K562 (cell line): Measurements from ENCODE around the gene HEBP2. TPM values are rescaled to one million over a fixed set of nuclear protein-coding genes. Genes with fewer than 3 reads are reported as not detected.
A peak's percentile ranks its signal among the peaks of the same experiment; 100 is the strongest.
"Not testable (repeated sequence)": the region's sequence is repeated elsewhere in the genome, so short reads cannot be mapped to it uniquely, and the experiment has no call there.

Experiments used
- ATAC-seq: fragments of 200-7000 bp; cut with Tn5 transposase; 3 replicates; pipeline ENCODE4 v1.9.1; 2020; ENCODE audit warnings: moderate library complexity
- BruUV-seq: library from RNA; stranded (reverse); fragments of 400-500 nt; replicated peaks from 2 replicates; lab custom pipeline; 2021; lab: Mats Ljungman, UMichigan
- CTCF ChIA-PET: fragments of 300-600 bp; formaldehyde crosslinking; extraction: SDS; loops from one replicate; lab custom pipeline; 2021; ENCODE audit warnings: low intra/inter-chr PET ratio; lab: Yijun Ruan, JAX
- POLR2A ChIA-PET: fragments of 300-600, 350-650 bp; sonication (Branson Sonifier 250); formaldehyde crosslinking; extraction: SDS; loops from one replicate; lab custom pipeline; 2021; ENCODE audit warnings: antibody characterized with exemption, inconsistent platforms; lab: Yijun Ruan, JAX
- DNase-seq, 4 experiments: peaks; one replicate each; pipeline versions ENCODE4 v3.0.0 to v3.0.0-alpha.2; 2011 to 2018; ENCODE audit warnings: low spot score in 3 of 4, mixed read lengths in 3 of 4; ENCODE audit errors: extremely low read depth in 1 of 4
- FAIRE-seq: peaks from 2 replicates; lab custom pipeline; 2011; peaks lifted over from hg19 to GRCh38; lab: Jason Lieb, UNC
- H2AFZ ChIP-seq: 2 replicates; pipeline ENCODE4 v1.6.0; 2011; ENCODE audit warnings: low read depth, low read length, control low read depth, inconsistent platforms
- H3K27ac ChIP-seq: fragments of 200-600 bp; 3 replicates; pipeline ENCODE4 v1.8.0; 2011; ENCODE audit warnings: low read depth, mild to moderate bottlenecking, control low read depth, inconsistent platforms, low read length, moderate library complexity, mixed read lengths; ENCODE audit errors: extremely low read depth
- H3K27me3 ChIP-seq, 2 experiments: fragments of 300-600 bp in 1 of 2; 2 replicates in 1 of 2; 3 replicates in 1 of 2; pipeline versions ENCODE4 v1.6.0 to v1.8.0; 2011; ENCODE audit warnings: inconsistent platforms in 2 of 2, low read length in 2 of 2, mild to moderate bottlenecking in 1 of 2, mixed read lengths in 1 of 2, moderate library complexity in 1 of 2; ENCODE audit not compliant: control insufficient read depth in 2 of 2, insufficient read depth in 2 of 2
- H3K36me3 ChIP-seq: fragments of 300-600 bp; 3 replicates; pipeline ENCODE4 v1.8.0; 2011; ENCODE audit warnings: mild to moderate bottlenecking, low read length, inconsistent platforms; ENCODE audit not compliant: control insufficient read depth, insufficient read depth
- H3K4me1 ChIP-seq, 2 experiments: fragments of 200-600 bp in 1 of 2; replicated peaks in 1 of 2; 2 replicates in 1 of 2; 3 replicates in 1 of 2; pipeline versions ENCODE4 v1.5.1 to v1.8.0; 2011; ENCODE audit warnings: inconsistent platforms in 2 of 2, low read length in 2 of 2, mild to moderate bottlenecking in 1 of 2, mixed read lengths in 1 of 2, moderate library complexity in 1 of 2; ENCODE audit not compliant: control insufficient read depth in 2 of 2, insufficient read depth in 2 of 2
- H3K4me2 ChIP-seq: 2 replicates; pipeline ENCODE4 v1.6.1; 2011; ENCODE audit warnings: low read length, control low read depth, inconsistent platforms, mixed read lengths; ENCODE audit not compliant: insufficient read depth
- H3K4me3 ChIP-seq: fragments of 200-600 bp; sonication (generic), shearing (Covaris generic); 2 replicates; pipeline ENCODE4 v1.5.1; 2016; ENCODE audit warnings: control low read depth, inconsistent platforms
- H3K79me2 ChIP-seq: fragments of 200-600 bp; 3 replicates; pipeline ENCODE4 v1.8.0; 2011; ENCODE audit warnings: low read length, inconsistent platforms; ENCODE audit not compliant: control insufficient read depth, insufficient read depth
- H3K9ac ChIP-seq, 2 experiments: 2 replicates each; pipeline versions ENCODE4 v1.6.0 to v1.6.1; 2011; ENCODE audit warnings: low read depth in 2 of 2, low read length in 2 of 2, control low read depth in 1 of 2, inconsistent platforms in 1 of 2, mild to moderate bottlenecking in 1 of 2, mixed read lengths in 1 of 2; ENCODE audit not compliant: insufficient read depth in 1 of 2
- H3K9me1 ChIP-seq: one replicate; pipeline ENCODE4 v1.6.0; 2011; ENCODE audit warnings: inconsistent platforms, mild to moderate bottlenecking, low read length, moderate library complexity; ENCODE audit not compliant: control insufficient read depth, insufficient read depth
- H3K9me3 ChIP-seq: replicated peaks from 2 replicates; pipeline ENCODE4 v1.5.1; 2011; ENCODE audit warnings: low read depth, low read length, inconsistent platforms; ENCODE audit not compliant: control insufficient read depth, insufficient read depth
- H4K20me1 ChIP-seq: replicated peaks from 2 replicates; pipeline ENCODE4 v1.6.1; 2011; ENCODE audit warnings: low read length, inconsistent platforms, mixed read lengths; ENCODE audit not compliant: control insufficient read depth, insufficient read depth
- BRD9 ChIP-seq: fragments of 450-650 bp; IDR thresholded peaks from 2 replicates; pipeline ENCODE4 v1.6.1; 2018; ENCODE audit warnings: low read depth; ENCODE audit not compliant: partially characterized antibody
- HDAC3 ChIP-seq: fragments of 450-650 bp; IDR thresholded peaks from 2 replicates; pipeline ENCODE4 v1.6.1; 2018; ENCODE audit warnings: borderline replicate concordance, mild to moderate bottlenecking, moderate library complexity; ENCODE audit not compliant: partially characterized antibody
- MTA2 ChIP-seq: fragments of 450-650 bp; IDR thresholded peaks from 2 replicates; pipeline ENCODE4 v1.6.1; 2016; ENCODE audit warnings: low read depth
- MYC ChIP-seq, 2 experiments: fragments of 250-450 bp in 1 of 2; sonication (Bioruptor Pico) in 1 of 2; IDR thresholded peaks; 2 replicates each; pipeline versions ENCODE4 v1.5.1 to v1.6.1; 2012 to 2021; ENCODE audit warnings: low read depth in 2 of 2, borderline replicate concordance in 1 of 2, improper control_type of control experiment in 1 of 2, low read length in 1 of 2, mild to moderate bottlenecking in 1 of 2, moderate library complexity in 1 of 2
- SNRNP70 ChIP-seq: fragments of 200-400 bp; formaldehyde crosslinking; optimal IDR thresholded peaks from 2 replicates; pipeline ENCODE3; 2017; ENCODE audit warnings: low read depth, low read length
- ZNF140 ChIP-seq: fragments of 250-450 bp; sonication (Bioruptor Pico); IDR thresholded peaks from 2 replicates; pipeline ENCODE4 v1.8.0; 2021; ENCODE audit warnings: moderate library complexity, mild to moderate bottlenecking, inconsistent platforms
- ZNF165 ChIP-seq: fragments of 250-450 bp; sonication (Bioruptor Pico); IDR thresholded peaks from 2 replicates; pipeline ENCODE4 v1.4.0; 2020; ENCODE audit warnings: borderline replicate concordance
- ZNF717 ChIP-seq: fragments of 250-450 bp; sonication (Bioruptor Pico); IDR thresholded peaks from 2 replicates; pipeline ENCODE4 v1.5.0; 2021
- WGBS: fragments of 100-300 bp; shearing (Covaris generic); methylation state at CpG from one replicate; pipeline ENCODE4 v1.1.6; 2016; ENCODE audit warnings: low coverage, mixed read lengths; ENCODE audit not compliant: insufficient coverage; ENCODE audit errors: missing lambda C conversion rate; 5-methylcytosine and 5-hydroxymethylcytosine counted together
- in situ Hi-C: fragments of 300-500 bp; cut with MboI; formaldehyde crosslinking; loops from 4 replicates; pipeline ENCODE4 v1.15.0; 2018; ENCODE audit warnings: inconsistent platforms, mixed read lengths
- intact Hi-C: fragments of 100-400 bp; cut with micrococcal nuclease; formaldehyde crosslinking; loops from 2 replicates; pipeline ENCODE4 v1.14.2; 2022
- polyA plus RNA-seq, 8 experiments: library from polyadenylated mRNA; depleted of rRNA in 4 of 8; stranded (reverse) in 5 of 8; unstranded in 3 of 8; fragments of >200 nt; fragmentation: Nextera tagmentation in 2 of 8; fragmentation: Illumina TruSeq in 1 of 8; extraction: Ambion mirVana in 2 of 8; extraction: Trizol in 1 of 8; gene quantifications; 2 replicates each; pipeline versions ENCODE4 v1.2.1 to v1.2.3, GENCODE V29; 2011 to 2014; ENCODE audit warnings: inconsistent platforms in 1 of 8, missing spikeins in 1 of 8
- total RNA-seq, 7 experiments: library from RNA; depleted of rRNA in 6 of 7; stranded (reverse); fragments of >200 nt in 6 of 7; fragmentation: Illumina TruSeq in 2 of 7; extraction: Trizol in 2 of 7; gene quantifications; 2 replicates each; pipeline versions ENCODE4 v1.2.1 to v1.2.3, GENCODE V29; 2011 to 2021; ENCODE audit warnings: low replicate concordance in 1 of 7
- TF ChIP-seq, protein P1 (sequence below): fragments of 200-400 bp; formaldehyde crosslinking; IDR thresholded peaks from 2 replicates; pipeline ENCODE4 v1.6.1; 2017; ENCODE audit warnings: mild to moderate bottlenecking, low read depth, low read length, moderate library complexity

HEBP2 gene
- total and polyA plus RNA-seq, 9 of the 15 experiments (the other 6 are each of a cell fraction or from before 2014, with no cell fraction given) = 8.5 to 63.7 (median 36.9) TPM

DNA sequence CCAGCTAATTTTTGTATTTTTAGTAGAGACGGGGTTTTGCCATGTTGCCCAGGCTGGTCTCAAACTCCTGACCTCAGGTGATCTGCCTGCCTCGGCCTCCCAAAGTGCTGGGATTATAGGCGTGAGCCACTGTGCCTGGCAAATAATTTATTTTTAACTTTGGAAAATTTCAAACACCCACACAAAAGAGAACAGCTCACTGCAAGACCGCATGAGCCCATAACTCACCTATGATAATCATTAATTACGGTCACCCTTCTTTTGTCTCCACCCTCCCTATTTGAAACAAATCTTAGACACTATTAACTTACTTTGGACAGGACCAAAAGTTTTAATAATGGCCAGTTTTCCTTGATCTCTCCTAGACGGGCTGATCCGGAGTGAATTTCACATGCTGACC, 21.2 kb downstream of the HEBP2 start:
- 3% methylated on average over 7 of the region's 7 CpGs for WGBS
- CTCF ChIA-PET, H3K79me2 ChIP-seq, H3K27ac ChIP-seq, DNase-seq, H3K4me3 ChIP-seq, H4K20me1 ChIP-seq, H3K4me2 ChIP-seq, H3K9me3 ChIP-seq, ATAC-seq, H2AFZ ChIP-seq, H3K9ac ChIP-seq, H3K9me1 ChIP-seq, H3K36me3 ChIP-seq, H3K4me1 ChIP-seq, BruUV-seq, in situ Hi-C loops: not testable (repeated sequence)
- FAIRE-seq = peak; percentile 6
- POLR2A ChIA-PET = interaction anchor here (1.0 kb wide), 1 partner anchor 54 kb away, joined by 4 read pairs; no protein-coding TSS in a partner anchor
- H3K27me3 ChIP-seq = peaks cover 41 to 42% of the 10 kb centered on the region in 2 experiments
- intact Hi-C loops = loop anchor here (5.0 to 10.0 kb wide), 2 partner anchors 97 to 940 kb away; no protein-coding TSS in a partner anchor

- H3K27ac ChIP-seq = no peak overlapping the region
- ATAC-seq = no peak
- H3K4me3 ChIP-seq = no peak overlapping the region
- no peaks in the 10 kb centered on the region for H3K36me3 ChIP-seq
- in situ Hi-C loops (no loop called here), intact Hi-C loops (loop anchor here (5.0 to 10.0 kb wide), 2 partner anchors 96 to 938 kb away; no protein-coding TSS in a partner anchor)
- peaks cover 0 to 8% of the 10 kb centered on the region in 2 experiments; a peak in 1 of 5 replicates for H3K4me1 ChIP-seq
- H3K4me2 ChIP-seq = no peak overlapping the region
- no peaks in the 10 kb centered on the region for H3K9me3 ChIP-seq
- no peak overlapping the region for H2AFZ ChIP-seq
- WGBS = 1% methylated on average over 5 of the region's 5 CpGs
- no peak for TF ChIP-seq ZNF717 (CRISPR knock-in tag)
- no peak for TF ChIP-seq BRD9
- no peak for TF ChIP-seq MYC (IDR thresholded peaks at IDR 0.05; ENCODE audit: low read depth, low read length)
- TF ChIP-seq MYC (CRISPR knock-in tag; IDR thresholded peaks at IDR 0.05; ENCODE audit: borderline replicate concordance, low read depth) = no peak
- TF ChIP-seq SNRNP70 = no peak
- no peak for TF ChIP-seq HDAC3
- TF ChIP-seq, protein P1, sequence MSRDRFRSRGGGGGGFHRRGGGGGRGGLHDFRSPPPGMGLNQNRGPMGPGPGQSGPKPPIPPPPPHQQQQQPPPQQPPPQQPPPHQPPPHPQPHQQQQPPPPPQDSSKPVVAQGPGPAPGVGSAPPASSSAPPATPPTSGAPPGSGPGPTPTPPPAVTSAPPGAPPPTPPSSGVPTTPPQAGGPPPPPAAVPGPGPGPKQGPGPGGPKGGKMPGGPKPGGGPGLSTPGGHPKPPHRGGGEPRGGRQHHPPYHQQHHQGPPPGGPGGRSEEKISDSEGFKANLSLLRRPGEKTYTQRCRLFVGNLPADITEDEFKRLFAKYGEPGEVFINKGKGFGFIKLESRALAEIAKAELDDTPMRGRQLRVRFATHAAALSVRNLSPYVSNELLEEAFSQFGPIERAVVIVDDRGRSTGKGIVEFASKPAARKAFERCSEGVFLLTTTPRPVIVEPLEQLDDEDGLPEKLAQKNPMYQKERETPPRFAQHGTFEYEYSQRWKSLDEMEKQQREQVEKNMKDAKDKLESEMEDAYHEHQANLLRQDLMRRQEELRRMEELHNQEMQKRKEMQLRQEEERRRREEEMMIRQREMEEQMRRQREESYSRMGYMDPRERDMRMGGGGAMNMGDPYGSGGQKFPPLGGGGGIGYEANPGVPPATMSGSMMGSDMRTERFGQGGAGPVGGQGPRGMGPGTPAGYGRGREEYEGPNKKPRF = no peak
- no peak for TF ChIP-seq ZNF140 (CRISPR knock-in tag)
- no peak for TF ChIP-seq ZNF165
- no peak for TF ChIP-seq MTA2
- H3K79me2 ChIP-seq = no peaks in the 10 kb centered on the region
- no peaks in the 10 kb centered on the region for H4K20me1 ChIP-seq
- no peak for DNase-seq
- no peaks in the 10 kb centered on the region for H3K9me1 ChIP-seq
- H3K9ac ChIP-seq = no peak overlapping the region
- BruUV-seq = no TSS peak
- POLR2A ChIA-PET = interaction anchor here (0.6 to 1.7 kb wide), 2 partner anchors 9 to 27 kb away, joined by 3 to 5 read pairs; no protein-coding TSS in a partner anchor
- no peak for FAIRE-seq
- CTCF ChIA-PET = interaction anchor here (0.6 to 0.7 kb wide), 2 partner anchors 39 to 339 kb away, joined by 3 to 6 read pairs; no protein-coding TSS in a partner anchor
- H3K27me3 ChIP-seq = peaks cover 44 to 55% of the 10 kb centered on the region in 2 experiments
These were observed 22.6 kb downstream of the HEBP2 start for GRCh38 chr6:138426500-138427123.
